ENCODE data around the gene TSHZ2. TPM values are rescaled to one million over a fixed set of nuclear protein-coding genes. Genes with fewer than 3 reads are reported as not detected.
"Not testable (repeated sequence)": the region's sequence is repeated elsewhere in the genome, so short reads cannot be mapped to it uniquely, and the experiment has no call there.

The TSHZ2 gene
- total RNA-seq, 2 donors from 2014 or later, result 29.1 to 30.7 TPM

DNA sequence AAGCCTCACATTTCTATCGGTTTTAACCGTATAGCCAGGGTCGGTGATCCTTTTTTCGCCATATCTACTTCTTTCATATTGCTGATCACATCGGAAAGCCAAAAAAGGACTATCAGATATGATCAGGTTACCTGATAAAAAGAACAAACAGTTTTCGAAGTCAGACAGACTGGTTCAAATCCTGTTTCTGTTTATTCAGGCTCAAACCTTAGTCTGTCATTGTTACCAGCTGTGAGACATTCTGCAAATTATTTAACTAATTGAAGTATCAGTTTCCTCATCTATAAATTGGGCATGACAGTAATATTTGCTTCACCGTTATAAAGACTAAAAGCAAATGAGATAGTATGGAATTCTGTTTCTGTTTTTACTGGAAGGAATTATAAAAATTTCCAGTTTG is 111.3 kb downstream of the TSHZ2 start:
- Mint-ChIP-seq H3K4me1 (peaks cover 15% of the 10 kb centered on the region), H3K27ac (no peak overlapping the region), H3K27me3 (no peaks in the 10 kb centered on the region), H3K36me3 (ENCODE audit: low read depth) (no peaks in the 10 kb centered on the region), H3K4me3 (no peak overlapping the region)
- H3K9me3 ChIP-seq (ENCODE audit: control insufficient read depth, low read length, poor library complexity, severe bottlenecking), result no peaks in the 10 kb centered on the region
- DNase-seq (no peak), ATAC-seq (no peak)

DNA sequence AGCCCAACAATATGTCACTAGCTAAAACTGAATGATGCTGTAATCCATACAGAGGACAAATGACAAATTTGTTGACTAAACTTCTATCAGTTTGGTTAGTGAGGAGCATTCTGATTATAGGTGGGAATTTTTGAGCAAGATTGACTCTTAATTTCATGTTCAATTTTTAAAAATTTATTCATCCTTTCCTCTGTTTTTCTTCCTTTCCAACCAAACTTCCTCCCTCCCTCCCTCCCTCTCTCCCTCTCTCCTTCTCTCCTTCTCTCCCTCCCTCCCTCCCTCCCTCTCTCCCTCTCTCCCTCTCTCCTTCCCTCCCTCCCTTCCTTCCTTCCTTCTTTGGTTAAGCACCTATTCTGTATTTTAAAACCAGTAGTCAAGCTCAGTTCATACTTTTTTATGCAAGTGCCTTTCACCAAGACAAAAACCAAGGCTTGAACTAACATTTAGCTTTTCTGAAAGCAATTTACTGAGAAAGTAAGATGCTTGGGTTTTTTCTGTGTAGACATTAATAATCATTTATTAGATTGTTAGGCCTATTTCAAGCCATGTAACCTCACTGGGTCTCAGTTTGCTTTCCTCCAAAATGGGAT is 112.3 kb downstream of the TSHZ2 start:
- ATAC-seq, result no peak
- Mint-ChIP-seq H3K4me1 (peaks cover 15% of the 10 kb centered on the region), H3K36me3 (ENCODE audit: low read depth) (no peaks in the 10 kb centered on the region)

DNA sequence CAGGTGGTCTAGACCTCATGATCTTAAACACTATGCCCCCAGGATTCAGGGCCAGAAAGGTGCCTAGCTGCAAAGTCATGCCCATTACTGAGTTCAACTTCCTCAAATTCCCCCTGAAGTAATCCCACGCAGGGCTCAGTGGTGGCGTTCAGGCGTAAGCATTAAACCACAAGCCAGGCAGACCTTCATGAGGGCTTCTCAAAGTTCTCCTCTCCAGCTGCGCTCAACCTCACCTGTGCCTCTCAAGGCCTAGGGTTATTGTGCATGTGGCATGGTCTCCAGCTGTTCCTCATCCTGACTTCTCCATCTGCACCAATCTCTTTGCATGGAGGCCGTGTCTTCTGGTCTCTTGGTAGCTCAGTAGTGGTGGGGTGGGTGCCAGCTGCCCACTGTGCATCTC is 113.6 kb downstream of the TSHZ2 start:
- no peaks in the 10 kb centered on the region for H3K36me3 Mint-ChIP-seq (ENCODE audit: low read depth)
- no peaks in the 10 kb centered on the region for H3K27me3 Mint-ChIP-seq
- no peak overlapping the region for H3K27ac Mint-ChIP-seq
- H3K4me1 Mint-ChIP-seq, result peaks cover 12% of the 10 kb centered on the region
- no peaks in the 10 kb centered on the region for H3K9me3 ChIP-seq (ENCODE audit: control insufficient read depth, low read length, poor library complexity, severe bottlenecking)
- no peak overlapping the region for H3K4me3 Mint-ChIP-seq
- ATAC-seq, result no peak
- DNase-seq, result no peak

More for the DNA sequence above, 112.3 kb downstream of the TSHZ2 start:
- H3K9me3 ChIP-seq (ENCODE audit: control insufficient read depth, low read length, poor library complexity, severe bottlenecking), result no peaks in the 10 kb centered on the region
- no peaks in the 10 kb centered on the region for H3K27me3 Mint-ChIP-seq
- no peak for DNase-seq
- no peak overlapping the region for H3K27ac Mint-ChIP-seq
- no peak overlapping the region for H3K4me3 Mint-ChIP-seq

- H3K9me3 ChIP-seq (ENCODE audit: control insufficient read depth, low read length, poor library complexity, severe bottlenecking), result no peaks in the 10 kb centered on the region
- DNase-seq (no peak), ATAC-seq (no peak)
- Mint-ChIP-seq H3K36me3 (ENCODE audit: low read depth) (no peaks in the 10 kb centered on the region), H3K4me1 (peaks cover 8% of the 10 kb centered on the region), H3K4me3 (no peak overlapping the region), H3K27ac (no peak overlapping the region), H3K27me3 (no peaks in the 10 kb centered on the region)
Observed at GRCh38 chr20:53087037-53087777, 115.0 kb downstream of the TSHZ2 start.

DNA sequence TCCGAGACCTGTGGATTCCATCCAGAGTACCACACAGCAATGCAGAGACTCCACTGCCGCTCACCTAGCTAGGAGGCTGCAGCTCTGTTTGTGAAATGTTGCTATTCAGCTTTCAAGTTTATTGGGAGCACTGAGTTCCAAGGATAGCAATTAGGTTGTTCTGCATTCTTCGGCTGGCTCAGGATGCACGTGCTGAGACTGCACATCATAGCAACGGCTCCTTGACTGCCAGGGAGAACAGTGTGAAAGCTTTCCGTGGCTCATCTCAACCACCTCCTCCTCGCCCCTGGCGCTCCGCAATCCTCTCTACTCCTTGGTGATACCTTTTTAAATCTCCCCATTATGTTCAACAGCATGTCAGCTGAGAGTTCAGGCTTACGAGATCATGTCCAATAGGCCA is 116.6 kb downstream of the TSHZ2 start:
- Mint-ChIP-seq H3K27me3 (no peaks in the 10 kb centered on the region), H3K36me3 (ENCODE audit: low read depth) (no peaks in the 10 kb centered on the region), H3K27ac (no peak overlapping the region), H3K4me1 (peaks cover 8% of the 10 kb centered on the region), H3K4me3 (no peak overlapping the region)
- no peaks in the 10 kb centered on the region for H3K9me3 ChIP-seq (ENCODE audit: control insufficient read depth, low read length, poor library complexity, severe bottlenecking)
- ATAC-seq (no peak), DNase-seq (no peak)

DNA sequence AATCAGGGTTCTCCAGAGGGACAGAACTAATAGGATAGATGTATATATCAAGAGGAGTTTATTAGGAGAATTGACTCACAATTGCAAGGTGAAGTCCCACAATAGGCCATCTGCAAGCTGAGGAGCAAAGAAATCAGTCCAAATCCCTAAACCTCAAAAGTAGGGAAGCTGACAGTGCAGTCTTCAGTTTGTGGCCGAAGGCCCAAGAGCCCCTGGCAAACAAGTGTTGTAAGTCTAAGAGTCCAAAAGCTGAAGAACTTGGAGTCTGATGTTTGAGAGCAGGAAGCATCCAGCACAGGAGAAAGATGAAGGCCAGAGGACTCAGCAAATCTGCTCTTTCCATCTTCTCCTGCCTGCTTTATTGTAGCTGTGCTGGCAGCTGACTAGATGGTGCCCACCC is 117.7 kb downstream of the TSHZ2 start:
- ATAC-seq; H3K4me3 Mint-ChIP-seq; H3K27me3 Mint-ChIP-seq; H3K27ac Mint-ChIP-seq; DNase-seq; H3K36me3 Mint-ChIP-seq (ENCODE audit: low read depth); H3K4me1 Mint-ChIP-seq; H3K9me3 ChIP-seq (ENCODE audit: control insufficient read depth, low read length, poor library complexity, severe bottlenecking): not testable (repeated sequence)

- DNase-seq, result no peak
Observed at GRCh38 chr20:53091789-53092188, 119.6 kb downstream of the TSHZ2 start.

DNA sequence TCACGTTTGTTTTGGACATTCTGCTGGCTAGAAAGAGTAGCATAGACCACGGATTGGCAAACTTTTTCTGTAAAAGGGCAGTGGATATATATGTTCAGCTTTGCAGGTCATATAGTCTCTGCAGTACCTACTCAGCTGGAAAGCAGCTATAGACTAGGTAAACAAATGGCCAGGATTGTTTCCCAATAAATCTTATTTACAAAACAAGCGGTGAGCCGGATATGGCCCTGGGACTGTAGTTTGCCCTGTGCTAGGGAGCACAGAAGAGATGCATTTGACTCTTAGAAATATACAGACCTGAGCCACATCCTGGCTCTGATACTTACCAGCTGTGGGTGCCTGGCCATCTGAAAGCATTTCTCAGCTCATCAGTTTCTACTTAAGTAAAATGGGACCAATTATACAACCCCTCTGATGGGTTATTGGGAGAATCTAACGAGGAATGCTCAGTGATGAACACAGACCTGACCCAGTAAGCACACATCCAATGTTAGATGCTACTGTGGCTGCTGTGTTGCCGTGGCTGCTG is 120.7 kb downstream of the TSHZ2 start:
- ATAC-seq (no peak), DNase-seq (no peak)
- no peaks in the 10 kb centered on the region for H3K9me3 ChIP-seq (ENCODE audit: control insufficient read depth, low read length, poor library complexity, severe bottlenecking)
- H3K4me1 Mint-ChIP-seq, result no peaks in the 10 kb centered on the region
- no peak overlapping the region for H3K27ac Mint-ChIP-seq
- no peaks in the 10 kb centered on the region for H3K36me3 Mint-ChIP-seq (ENCODE audit: low read depth)
- no peak overlapping the region for H3K4me3 Mint-ChIP-seq
- H3K27me3 Mint-ChIP-seq, result no peaks in the 10 kb centered on the region

More at GRCh38 chr20:53091789-53092188, 119.6 kb downstream of the TSHZ2 start:
- no peak overlapping the region for H3K4me3 Mint-ChIP-seq
- no peaks in the 10 kb centered on the region for H3K36me3 Mint-ChIP-seq (ENCODE audit: low read depth)
- H3K27ac Mint-ChIP-seq, result no peak overlapping the region
- H3K27me3 Mint-ChIP-seq, result no peaks in the 10 kb centered on the region
- no peak for ATAC-seq
- peaks cover 3% of the 10 kb centered on the region for H3K4me1 Mint-ChIP-seq
- no peaks in the 10 kb centered on the region for H3K9me3 ChIP-seq (ENCODE audit: control insufficient read depth, low read length, poor library complexity, severe bottlenecking)

GRCh38 chr20:53097371-53097770 is 125.2 kb downstream of the TSHZ2 start:
- Mint-ChIP-seq H3K4me1 (no peaks in the 10 kb centered on the region), H3K27ac (no peak overlapping the region), H3K4me3 (no peak overlapping the region), H3K36me3 (ENCODE audit: low read depth) (no peaks in the 10 kb centered on the region), H3K27me3 (no peaks in the 10 kb centered on the region)
- no peak for ATAC-seq
- H3K9me3 ChIP-seq (ENCODE audit: control insufficient read depth, low read length, poor library complexity, severe bottlenecking), result no peaks in the 10 kb centered on the region
- no peak for DNase-seq

- no peaks in the 10 kb centered on the region for H3K9me3 ChIP-seq (ENCODE audit: control insufficient read depth, low read length, poor library complexity, severe bottlenecking)
- DNase-seq (no peak), ATAC-seq (no peak)
- H3K36me3 Mint-ChIP-seq (ENCODE audit: low read depth), result no peaks in the 10 kb centered on the region
- no peak overlapping the region for H3K27ac Mint-ChIP-seq
- no peaks in the 10 kb centered on the region for H3K27me3 Mint-ChIP-seq
- H3K4me1 Mint-ChIP-seq, result no peaks in the 10 kb centered on the region
- H3K4me3 Mint-ChIP-seq, result no peak overlapping the region
Observed at GRCh38 chr20:53097791-53098190, 125.6 kb downstream of the TSHZ2 start.

DNA sequence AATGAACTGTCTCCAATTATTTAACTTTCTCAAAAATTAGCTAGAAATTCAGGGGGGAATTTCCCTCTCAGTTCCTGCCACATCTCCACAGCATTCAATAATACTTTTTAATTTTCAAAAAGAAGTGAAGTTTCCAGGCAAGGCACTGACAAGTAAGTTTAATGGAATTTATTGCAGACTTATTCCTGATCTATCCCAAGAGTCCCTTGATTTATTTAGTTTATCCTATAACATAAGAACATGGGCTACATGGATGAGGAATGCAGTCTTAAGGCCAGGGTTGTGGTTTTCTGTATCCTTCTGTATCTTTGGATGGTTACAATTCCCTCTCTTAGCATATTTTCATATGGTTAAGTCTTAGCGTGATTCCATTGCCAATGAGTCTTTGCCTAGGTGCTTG is 126.5 kb downstream of the TSHZ2 start:
- H3K4me3 Mint-ChIP-seq, result no peak overlapping the region
- no peaks in the 10 kb centered on the region for H3K36me3 Mint-ChIP-seq (ENCODE audit: low read depth)
- ATAC-seq, result no peak
- no peaks in the 10 kb centered on the region for H3K4me1 Mint-ChIP-seq
- H3K27ac Mint-ChIP-seq, result no peak overlapping the region
- no peak for DNase-seq
- H3K27me3 Mint-ChIP-seq, result no peaks in the 10 kb centered on the region
- H3K9me3 ChIP-seq (ENCODE audit: control insufficient read depth, low read length, poor library complexity, severe bottlenecking), result no peaks in the 10 kb centered on the region

DNA sequence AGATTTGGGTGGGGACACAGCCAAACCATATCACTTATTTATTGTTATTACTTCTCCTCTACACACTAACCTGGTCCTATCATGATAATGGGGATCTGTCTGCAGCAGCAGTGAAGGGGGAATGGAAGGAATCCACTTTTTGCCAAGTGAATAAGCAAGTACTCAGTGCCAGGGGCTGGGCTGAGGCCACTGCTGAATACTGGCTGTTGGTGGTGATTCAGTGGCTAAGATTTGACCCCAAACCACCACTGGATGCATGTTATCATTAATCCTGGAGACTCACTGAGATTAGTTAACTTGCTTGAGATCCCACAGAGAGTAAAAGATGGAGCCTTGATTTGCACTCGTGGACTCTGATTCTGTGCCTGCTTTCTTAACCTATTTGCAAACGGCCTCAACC is 127.7 kb downstream of the TSHZ2 start:
- no peaks in the 10 kb centered on the region for H3K9me3 ChIP-seq (ENCODE audit: control insufficient read depth, low read length, poor library complexity, severe bottlenecking)
- no peak for ATAC-seq
- DNase-seq, result no peak
- Mint-ChIP-seq H3K36me3 (ENCODE audit: low read depth) (no peaks in the 10 kb centered on the region), H3K4me3 (no peak overlapping the region), H3K4me1 (peaks cover 2% of the 10 kb centered on the region), H3K27ac (no peak overlapping the region), H3K27me3 (no peaks in the 10 kb centered on the region)

- no peak overlapping the region for H3K27ac Mint-ChIP-seq
- H3K4me3 Mint-ChIP-seq, result no peak overlapping the region
- H3K27me3 Mint-ChIP-seq, result no peaks in the 10 kb centered on the region
Observed at GRCh38 chr20:53100476-53100911, 128.3 kb downstream of the TSHZ2 start.

More at GRCh38 chr20:53100476-53100911, 128.3 kb downstream of the TSHZ2 start:
- Mint-ChIP-seq H3K36me3 (ENCODE audit: low read depth) (no peaks in the 10 kb centered on the region), H3K4me1 (peaks cover 4% of the 10 kb centered on the region)
- H3K9me3 ChIP-seq (ENCODE audit: control insufficient read depth, low read length, poor library complexity, severe bottlenecking), result no peaks in the 10 kb centered on the region
- no peak for ATAC-seq
- no peak for DNase-seq

Data from T-helper 17 cell (primary cell).